CD4-positive, CD25-positive, alpha-beta regulatory T cell (primary cell): ENCODE measurements around the gene LRRC3C. TPM values are rescaled to one million over a fixed set of nuclear protein-coding genes. Genes with fewer than 3 reads are reported as not detected.

Experiments used
- ATAC-seq, 2 donors: fragments of 150-1000 bp; cut with Tn5 transposase; one replicate each; pipeline ENCODE4 v1.10.0; 2021; ENCODE audit warnings: low read depth in 2 of 2, moderate number of reproducible peaks in 2 of 2, moderate library complexity in 1 of 2
- DNase-seq, 3 donors: peaks; one replicate each; pipeline versions ENCODE4 v3.0.0 to v3.0.0-alpha.2; 2012 to 2022; ENCODE audit warnings: mixed read lengths in 1 of 3
- H3K27ac ChIP-seq: one replicate; pipeline ENCODE4 v1.7.0; 2013; ENCODE audit warnings: mild to moderate bottlenecking, low read length; ENCODE audit not compliant: insufficient read depth, poor library complexity, severe bottlenecking
- H3K27me3 ChIP-seq: one replicate; pipeline ENCODE4 v1.7.0; 2013; ENCODE audit warnings: low read length; ENCODE audit not compliant: control insufficient read depth, insufficient read depth
- H3K36me3 ChIP-seq: one replicate; pipeline ENCODE4 v1.7.0; 2013; ENCODE audit warnings: mild to moderate bottlenecking, low read length, moderate library complexity; ENCODE audit not compliant: control insufficient read depth, insufficient read depth
- H3K4me1 ChIP-seq: 2 replicates; pipeline ENCODE4 v1.7.0; 2013; ENCODE audit warnings: mild to moderate bottlenecking, low read length; ENCODE audit not compliant: insufficient read depth, control insufficient read depth, poor library complexity, severe bottlenecking
- H3K4me3 ChIP-seq: one replicate; pipeline ENCODE4 v1.7.0; 2013; ENCODE audit warnings: low read depth, mild to moderate bottlenecking, low read length, moderate library complexity
- H3K9me3 ChIP-seq, 2 experiments: 1 replicate in 1 of 2; 2 replicates in 1 of 2; pipeline ENCODE4 v1.7.0; 2013; ENCODE audit warnings: low read length in 2 of 2, mild to moderate bottlenecking in 1 of 2, moderate library complexity in 1 of 2; ENCODE audit not compliant: control insufficient read depth in 2 of 2
- H3K27ac Mint-ChIP-seq, 3 donors: one replicate each; pipeline ENCODE4 v1.8.0; 2020 to 2022; ENCODE audit warnings: mild to moderate bottlenecking in 3 of 3, mixed read lengths in 3 of 3, moderate library complexity in 2 of 3
- H3K27me3 Mint-ChIP-seq: one replicate; pipeline ENCODE4 v1.8.0; 2022; ENCODE audit warnings: mild to moderate bottlenecking, mixed read lengths
- H3K36me3 Mint-ChIP-seq: one replicate; pipeline ENCODE4 v1.8.0; 2020; ENCODE audit warnings: mixed read lengths
- H3K4me1 Mint-ChIP-seq, 4 donors: one replicate each; pipeline ENCODE4 v1.8.0; 2020 to 2022; ENCODE audit warnings: mixed read lengths in 4 of 4, mild to moderate bottlenecking in 1 of 4
- H3K4me3 Mint-ChIP-seq, 4 donors: one replicate each; pipeline ENCODE4 v1.8.0; 2020 to 2022; ENCODE audit warnings: mild to moderate bottlenecking in 4 of 4, mixed read lengths in 4 of 4, moderate library complexity in 3 of 4
- H3K9me3 Mint-ChIP-seq, 7 donors: one replicate each; pipeline ENCODE4 v1.8.0; 2020 to 2022; ENCODE audit warnings: mixed read lengths in 7 of 7, mild to moderate bottlenecking in 3 of 7, moderate library complexity in 2 of 7
- polyA plus RNA-seq, 4 donors: library from polyadenylated mRNA; unstranded; fragments of 300-500 nt; fragmentation: Illumina TruSeq; gene quantifications; one replicate each; pipeline ENCODE4 v1.2.3, GENCODE V29; 2021
- total RNA-seq: library from RNA; stranded (reverse); gene quantifications from one replicate; pipeline ENCODE4 v1.2.3, GENCODE V29; 2022

LRRC3C gene
- total and polyA plus RNA-seq, 5 donors from 2014 or later, result 0.38 TPM; not detected in 4

DNA sequence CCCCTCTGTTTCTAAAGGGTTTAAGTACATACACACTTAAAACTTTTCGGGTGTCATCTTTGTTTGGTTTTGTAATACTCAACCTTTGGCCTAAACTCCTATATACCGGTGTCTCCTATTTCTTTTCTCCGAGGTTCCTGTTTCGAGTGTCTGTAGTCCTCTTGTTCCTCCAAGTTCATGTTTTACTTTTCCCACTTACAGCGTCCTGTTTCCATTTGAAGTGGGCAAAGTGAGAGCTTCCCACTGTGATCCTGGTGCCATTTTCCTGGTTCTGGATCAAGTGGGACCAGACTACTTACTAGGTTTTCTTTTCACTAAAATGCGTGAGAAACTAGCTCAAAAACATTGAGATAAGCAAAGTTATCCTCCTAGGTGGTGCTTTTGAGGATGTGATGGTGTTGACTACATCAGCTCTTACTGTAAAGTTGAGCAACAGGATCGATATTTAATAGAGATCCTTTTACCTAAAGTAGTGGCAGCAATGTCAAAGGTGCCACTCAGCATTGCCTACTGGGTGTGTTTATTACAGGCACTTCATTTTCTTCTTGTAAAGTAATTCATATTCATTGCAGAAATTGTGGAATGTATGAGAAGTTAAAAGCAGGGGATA is 54.3 kb downstream of the LRRC3C start:
- no peaks in the 10 kb centered on the region for H3K9me3 Mint-ChIP-seq
- Histone ChIP-seq H3K36me3 (peaks cover 31% of the 10 kb centered on the region), H3K27ac (peak overlapping the region; percentile 96), H3K9me3 (no peaks in the 10 kb centered on the region), H3K27me3 (no peaks in the 10 kb centered on the region), H3K4me3 (peak overlapping the region; percentile 90), H3K4me1 (peaks cover 26% of the 10 kb centered on the region)
- peak in 1 of 3 donors; percentile 19 for DNase-seq
- H3K4me3 Mint-ChIP-seq, result peak overlapping the region; percentile 91 to 98 (median 95)
- peaks cover 15% of the 10 kb centered on the region for H3K36me3 Mint-ChIP-seq
- ATAC-seq, result no peak
- H3K27ac Mint-ChIP-seq, result peak overlapping the region; percentile 78 to 97 (median 93)
- peaks cover 9 to 55% (median 32%) of the 10 kb centered on the region in 4 donors for H3K4me1 Mint-ChIP-seq
- peaks cover 9% of the 10 kb centered on the region for H3K27me3 Mint-ChIP-seq

DNA sequence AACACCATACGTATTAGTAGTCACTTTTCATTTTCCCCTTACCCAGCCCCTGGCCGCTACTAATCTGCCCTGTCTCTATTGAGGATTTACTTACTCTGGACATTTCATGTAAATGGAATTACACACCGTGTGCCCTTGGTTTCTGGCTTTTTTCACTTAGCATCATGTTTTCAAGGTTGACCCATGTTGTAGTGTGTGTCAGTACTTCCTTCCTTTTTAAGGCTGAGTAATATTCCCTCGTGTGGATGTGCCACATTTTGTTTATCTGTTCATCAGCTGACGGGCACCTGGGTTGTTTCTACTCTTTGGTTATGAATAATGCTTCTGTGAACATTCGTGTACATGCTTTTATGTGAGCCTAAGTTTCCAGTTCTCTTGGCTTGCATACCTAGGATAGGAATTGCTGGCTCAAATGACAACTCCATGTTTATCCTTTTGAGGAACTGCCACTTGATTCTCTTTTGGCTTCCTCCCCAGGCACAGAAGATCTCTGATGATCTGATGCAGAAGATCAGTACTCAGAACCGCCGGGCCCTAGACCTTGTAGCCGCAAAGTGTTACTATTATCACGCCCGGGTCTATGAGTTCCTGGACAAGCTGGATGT is 60.8 kb downstream of the LRRC3C start:
- no peak overlapping the region for H3K4me3 ChIP-seq
- Mint-ChIP-seq H3K4me1 (peaks cover 0 to 22% (median 5%) of the 10 kb centered on the region in 4 donors), H3K4me3 (peak overlapping the region in 1 of 4 donors; percentile 21), H3K36me3 (peaks cover 64% of the 10 kb centered on the region), H3K9me3 (no peaks in the 10 kb centered on the region), H3K27ac (peak overlapping the region in 1 of 3 donors; percentile 76), H3K27me3 (no peaks in the 10 kb centered on the region)
- no peaks in the 10 kb centered on the region for H3K27me3 ChIP-seq
- H3K27ac ChIP-seq, result no peak overlapping the region
- no peaks in the 10 kb centered on the region for H3K4me1 ChIP-seq
- ATAC-seq, result no peak
- H3K9me3 ChIP-seq, result no peaks in the 10 kb centered on the region
- no peak for DNase-seq
- peaks cover 94% of the 10 kb centered on the region for H3K36me3 ChIP-seq

DNA sequence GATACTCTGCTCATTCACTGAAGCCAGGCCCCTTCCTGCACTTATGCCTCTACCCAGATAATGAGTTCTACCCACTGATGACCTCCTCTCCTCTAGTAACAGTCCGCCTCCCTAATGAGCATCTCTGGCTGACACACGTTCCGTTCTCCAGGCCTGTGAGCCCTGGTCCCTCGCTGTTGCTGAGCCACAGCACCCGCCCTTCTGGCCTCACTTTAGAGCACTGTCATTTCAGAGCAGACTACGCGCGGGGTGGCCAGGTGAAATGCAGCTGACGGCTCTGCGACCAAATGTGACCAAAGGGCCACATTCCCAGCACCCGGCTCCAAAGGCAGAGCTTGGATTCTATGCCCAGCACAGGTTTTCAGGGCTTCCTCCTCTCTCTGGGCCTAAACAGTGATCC is 66.9 kb downstream of the LRRC3C start:
- no peaks in the 10 kb centered on the region for H3K9me3 ChIP-seq
- H3K36me3 ChIP-seq, result peaks cover 76% of the 10 kb centered on the region
- ATAC-seq (no peak), DNase-seq (no peak)
- Mint-ChIP-seq H3K4me3 (no peak overlapping the region), H3K27me3 (no peaks in the 10 kb centered on the region), H3K36me3 (peaks cover 62% of the 10 kb centered on the region), H3K27ac (no peak overlapping the region), H3K9me3 (peaks cover 0 to 3% (median 0%) of the 10 kb centered on the region in 7 donors), H3K4me1 (peaks cover 0 to 3% (median 0%) of the 10 kb centered on the region in 4 donors)
- H3K4me1 ChIP-seq, result no peaks in the 10 kb centered on the region
- no peak overlapping the region for H3K4me3 ChIP-seq
- no peak overlapping the region for H3K27ac ChIP-seq
- no peaks in the 10 kb centered on the region for H3K27me3 ChIP-seq

Other genes starting within 250 kb of the LRRC3C start
- gene PGAP3, start 239.7 kb upstream of the LRRC3C start, total RNA-seq, result 28.0 TPM
- 10 to 100 TPM; 15.2 to 23.3 (median 17.5) TPM for gene PGAP3, start 239.7 kb upstream of the LRRC3C start, polyA plus RNA-seq
- gene ERBB2, start 227.7 kb upstream of the LRRC3C start, total RNA-seq, result 5.5 TPM
- under 1 TPM; 0.36 to 0.80 (median 0.57) TPM for gene ERBB2, start 227.7 kb upstream of the LRRC3C start, polyA plus RNA-seq
- gene MIEN1, start 197.2 kb upstream of the LRRC3C start, total RNA-seq, result 44.1 TPM
- 100 to 1,000 TPM in 3 of 4 donors, 10 to 100 TPM in 1; 93.5 to 158 (median 127) TPM for gene MIEN1, start 197.2 kb upstream of the LRRC3C start, polyA plus RNA-seq
- not detected for gene GRB7, start 189.8 kb upstream of the LRRC3C start, total RNA-seq
- gene GRB7, start 189.8 kb upstream of the LRRC3C start, polyA plus RNA-seq, result not detected
- 146 TPM for gene IKZF3, start 63.4 kb upstream of the LRRC3C start, total RNA-seq
- gene IKZF3, start 63.4 kb upstream of the LRRC3C start, polyA plus RNA-seq, result 10 to 100 TPM; 30.4 to 40.6 (median 34.1) TPM
- gene ZPBP2, start 59.5 kb upstream of the LRRC3C start, total RNA-seq, result not detected
- gene ZPBP2, start 59.5 kb upstream of the LRRC3C start, polyA plus RNA-seq, result not detected
- 38.0 TPM for gene GSDMB, start 9.1 kb upstream of the LRRC3C start, total RNA-seq
- gene GSDMB, start 9.1 kb upstream of the LRRC3C start, polyA plus RNA-seq, result 1 to 10 TPM in 2 of 4 donors, under 1 TPM in 2; 0.69 to 1.8 (median 1.0) TPM
- 104 TPM for gene ORMDL3, start 131 bp upstream of the LRRC3C start, total RNA-seq
- gene ORMDL3, start 131 bp upstream of the LRRC3C start, polyA plus RNA-seq, result 100 to 1,000 TPM in 3 of 4 donors, 10 to 100 TPM in 1; 99.5 to 176 (median 127) TPM
- gene GSDMA, start 35.3 kb downstream of the LRRC3C start, total RNA-seq, result 1.5 TPM
- 1 to 10 TPM; 1.1 to 2.8 (median 2.1) TPM for gene GSDMA, start 35.3 kb downstream of the LRRC3C start, polyA plus RNA-seq
- 62.4 TPM for gene PSMD3, start 53.1 kb downstream of the LRRC3C start, total RNA-seq
- gene PSMD3, start 53.1 kb downstream of the LRRC3C start, polyA plus RNA-seq, result 10 to 100 TPM; 47.9 to 51.0 (median 49.3) TPM
- gene CSF3, start 87.7 kb downstream of the LRRC3C start, total RNA-seq, result not detected
- not detected for gene CSF3, start 87.7 kb downstream of the LRRC3C start, polyA plus RNA-seq
- 78.8 TPM for gene MED24, start 126.7 kb downstream of the LRRC3C start, total RNA-seq
- 10 to 100 TPM; 34.3 to 46.1 (median 40.3) TPM for gene MED24, start 126.7 kb downstream of the LRRC3C start, polyA plus RNA-seq
- 29.4 TPM for gene THRA, start 135.2 kb downstream of the LRRC3C start, total RNA-seq
- 10 to 100 TPM; 10.7 to 15.9 (median 13.4) TPM for gene THRA, start 135.2 kb downstream of the LRRC3C start, polyA plus RNA-seq
- 29.5 TPM for gene NR1D1, start 172.9 kb downstream of the LRRC3C start, total RNA-seq
- 10 to 100 TPM in 1 of 4 donors, 1 to 10 TPM in 3; 4.9 to 10.1 (median 6.2) TPM for gene NR1D1, start 172.9 kb downstream of the LRRC3C start, polyA plus RNA-seq
- gene MSL1, start 194.2 kb downstream of the LRRC3C start, total RNA-seq, result 126 TPM
- gene MSL1, start 194.2 kb downstream of the LRRC3C start, polyA plus RNA-seq, result 10 to 100 TPM in 2 of 4 donors, 1 to 10 TPM in 2; 9.3 to 10.5 (median 9.8) TPM
- 165 TPM for gene CASC3, start 212.8 kb downstream of the LRRC3C start, total RNA-seq
- 10 to 100 TPM; 42.5 to 46.6 (median 44.2) TPM for gene CASC3, start 212.8 kb downstream of the LRRC3C start, polyA plus RNA-seq
- 4.5 TPM for gene RAPGEFL1, start 249.7 kb downstream of the LRRC3C start, total RNA-seq
- gene RAPGEFL1, start 249.7 kb downstream of the LRRC3C start, polyA plus RNA-seq, result under 1 TPM in 1 of 4 donors, not detected in 3; 0.79 TPM